Suprapubic skin (tissue), 4 donors: Measurements from ENCODE around the gene CD44.
A peak's percentile ranks its signal among the peaks of the same experiment; 100 is the strongest.

ENCODE experiments used
- EP300 ChIP-seq: sonication (generic); formaldehyde crosslinking; IDR thresholded peaks from one replicate; pipeline ENCODE4 v1.6.1; 2017; ENCODE audit warnings: antibody characterized with exemption
- POLR2AphosphoS5 ChIP-seq, 3 donors: sonication (generic); formaldehyde crosslinking; IDR thresholded peaks; one replicate each; pipeline ENCODE4 v1.6.1; 2017; ENCODE audit warnings: antibody characterized with exemption in 3 of 3
- TF ChIP-seq, protein P1 (sequence below), 2 donors: fragments of 200-600 bp in 1 of 2; fragments of 450-650 bp in 1 of 2; sonication (generic) in 1 of 2; IDR thresholded peaks; one replicate each; pipeline ENCODE4 v1.5.1; 2016 to 2019; ENCODE audit warnings: antibody characterized with exemption in 2 of 2, mild to moderate bottlenecking in 1 of 2, moderate library complexity in 1 of 2

DNA sequence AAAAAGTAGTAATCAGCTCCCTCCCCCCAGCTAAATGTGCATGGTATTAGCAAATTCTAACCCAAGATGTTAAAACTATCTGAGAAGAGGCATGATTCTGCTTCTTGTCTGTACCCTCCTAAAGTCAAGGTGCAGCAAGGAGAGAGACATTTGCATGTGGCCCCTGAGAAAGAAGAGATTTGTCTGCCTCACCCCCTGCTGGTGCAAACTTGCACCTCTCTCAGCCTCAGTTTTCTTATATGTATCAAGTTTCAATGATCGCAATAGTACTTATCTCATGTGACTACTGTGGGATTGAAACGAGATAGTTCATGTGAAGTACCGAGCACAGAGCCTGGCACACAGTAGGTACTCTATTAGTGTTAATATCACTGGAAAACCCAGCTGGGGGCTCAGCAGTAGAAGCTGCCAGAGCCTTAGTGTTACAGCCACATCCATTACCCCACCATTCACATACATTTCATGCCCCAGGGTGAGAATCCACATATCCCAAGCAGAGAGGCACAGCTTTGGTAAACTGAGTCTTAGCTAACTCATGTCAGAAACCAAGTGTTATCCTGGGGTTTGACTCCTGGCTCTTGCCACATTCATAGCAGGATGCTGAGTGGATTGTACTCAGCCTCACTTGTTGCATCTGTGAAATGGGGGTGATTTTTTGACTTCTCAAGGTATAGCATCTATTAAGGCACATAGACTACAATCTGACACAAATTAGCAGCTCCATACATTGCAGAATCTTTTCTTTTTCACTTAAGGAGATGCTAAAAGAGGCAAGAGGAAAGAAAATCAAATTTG is 24.9 kb downstream of the CD44 start:
- TF ChIP-seq, protein P1, sequence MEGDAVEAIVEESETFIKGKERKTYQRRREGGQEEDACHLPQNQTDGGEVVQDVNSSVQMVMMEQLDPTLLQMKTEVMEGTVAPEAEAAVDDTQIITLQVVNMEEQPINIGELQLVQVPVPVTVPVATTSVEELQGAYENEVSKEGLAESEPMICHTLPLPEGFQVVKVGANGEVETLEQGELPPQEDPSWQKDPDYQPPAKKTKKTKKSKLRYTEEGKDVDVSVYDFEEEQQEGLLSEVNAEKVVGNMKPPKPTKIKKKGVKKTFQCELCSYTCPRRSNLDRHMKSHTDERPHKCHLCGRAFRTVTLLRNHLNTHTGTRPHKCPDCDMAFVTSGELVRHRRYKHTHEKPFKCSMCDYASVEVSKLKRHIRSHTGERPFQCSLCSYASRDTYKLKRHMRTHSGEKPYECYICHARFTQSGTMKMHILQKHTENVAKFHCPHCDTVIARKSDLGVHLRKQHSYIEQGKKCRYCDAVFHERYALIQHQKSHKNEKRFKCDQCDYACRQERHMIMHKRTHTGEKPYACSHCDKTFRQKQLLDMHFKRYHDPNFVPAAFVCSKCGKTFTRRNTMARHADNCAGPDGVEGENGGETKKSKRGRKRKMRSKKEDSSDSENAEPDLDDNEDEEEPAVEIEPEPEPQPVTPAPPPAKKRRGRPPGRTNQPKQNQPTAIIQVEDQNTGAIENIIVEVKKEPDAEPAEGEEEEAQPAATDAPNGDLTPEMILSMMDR (IDR thresholded peaks at IDR 0.05) = peak in 1 of 2 donors; percentile 5
- TF ChIP-seq POLR2AphosphoS5 (IDR thresholded peaks at IDR 0.05) (no peak), EP300 (no peak)
